ENCODE results near the gene BCAT1.
"Not testable (repeated sequence)": the region's sequence is repeated elsewhere in the genome, so short reads cannot be mapped to it uniquely, and the experiment has no call there.

The BCAT1 gene

GRCh38 chr12:24854017-24854416 lies 94.9 kb downstream of the BCAT1 start:
- no peak for DNase-seq (ENCODE audit: low read depth, low spot score)

- DNase-seq (ENCODE audit: low read depth, low spot score) = no peak
These were observed 95.3 kb downstream of the BCAT1 start for GRCh38 chr12:24853588-24853987.

GRCh38 chr12:24853094-24853493 lies 95.8 kb downstream of the BCAT1 start:
- DNase-seq (ENCODE audit: low read depth, low spot score) = no peak

GRCh38 chr12:24852420-24852819 lies 96.5 kb downstream of the BCAT1 start:
- DNase-seq (ENCODE audit: low read depth, low spot score) = no peak

GRCh38 chr12:24851883-24852282 lies 97.0 kb downstream of the BCAT1 start:
- not testable (repeated sequence) for DNase-seq (ENCODE audit: low read depth, low spot score)

- DNase-seq (ENCODE audit: low read depth, low spot score) = no peak
These were observed 97.6 kb downstream of the BCAT1 start for GRCh38 chr12:24851341-24851740.

- DNase-seq (ENCODE audit: low read depth, low spot score) = no peak
These were observed 98.4 kb downstream of the BCAT1 start for GRCh38 chr12:24850496-24850895.

GRCh38 chr12:24848941-24849477 lies 99.9 kb downstream of the BCAT1 start:
- no peak for DNase-seq (ENCODE audit: low read depth, low spot score)

GRCh38 chr12:24846689-24847088 lies 102.2 kb downstream of the BCAT1 start:
- no peak for DNase-seq (ENCODE audit: low read depth, low spot score)

GRCh38 chr12:24845615-24846014 lies 103.3 kb downstream of the BCAT1 start:
- no peak for DNase-seq (ENCODE audit: low read depth, low spot score)

GRCh38 chr12:24840046-24840800 lies 108.7 kb downstream of the BCAT1 start:
- DNase-seq (ENCODE audit: low read depth, low spot score) = no peak

GRCh38 chr12:24839268-24839791 lies 109.6 kb downstream of the BCAT1 start:
- DNase-seq (ENCODE audit: low read depth, low spot score) = no peak

GRCh38 chr12:24838531-24838950 lies 110.4 kb downstream of the BCAT1 start:
- peak; percentile 71 for DNase-seq (ENCODE audit: low read depth, low spot score)

GRCh38 chr12:24835377-24835776 lies 113.5 kb downstream of the BCAT1 start:
- no peak for DNase-seq (ENCODE audit: low read depth, low spot score)

- DNase-seq (ENCODE audit: low read depth, low spot score) = no peak
These were observed 115.4 kb downstream of the BCAT1 start for GRCh38 chr12:24833513-24833912.

- no peak for DNase-seq (ENCODE audit: low read depth, low spot score)
These were observed 124.9 kb downstream of the BCAT1 start for GRCh38 chr12:24823808-24824515.

GRCh38 chr12:24822121-24822899 lies 126.6 kb downstream of the BCAT1 start:
- DNase-seq (ENCODE audit: low read depth, low spot score) = no peak

GRCh38 chr12:24821691-24822090 lies 127.2 kb downstream of the BCAT1 start:
- no peak for DNase-seq (ENCODE audit: low read depth, low spot score)

GRCh38 chr12:24820872-24821271 lies 128.0 kb downstream of the BCAT1 start:
- no peak for DNase-seq (ENCODE audit: low read depth, low spot score)

- DNase-seq (ENCODE audit: low read depth, low spot score) = no peak
These were observed 130.6 kb downstream of the BCAT1 start for GRCh38 chr12:24818351-24818750.

- DNase-seq (ENCODE audit: low read depth, low spot score) = no peak
These were observed 133.8 kb downstream of the BCAT1 start for GRCh38 chr12:24815114-24815423.
